ENCODE data around the gene CYP46A1. TPM values are rescaled to one million over a fixed set of nuclear protein-coding genes. Genes with fewer than 3 reads are reported as not detected.

CYP46A1 gene
- total and polyA plus RNA-seq, 4 donors = 0.33 to 2.5 (median 1.4) TPM

- 78 to 80% methylated on average over 11 of the region's 11 CpGs for WGBS, 2 donors
These were observed 11.4 kb upstream of the CYP46A1 start for GRCh38 chr14:99672506-99673304.

GRCh38 chr14:99673305-99674063 is 10.6 kb upstream of the CYP46A1 start:
- peaks cover 0 to 1% (median 0%) of the 10 kb centered on the region in 4 donors for H3K36me3 ChIP-seq (ENCODE audit: control insufficient read depth in 4 of 4, insufficient read depth in 4 of 4, low read length in 4 of 4)
- no peak for TF ChIP-seq CTCF (IDR thresholded peaks at IDR 0.05; ENCODE audit: control extremely low read depth, extremely low read depth)
- H3K9me3 ChIP-seq (ENCODE audit: control insufficient read depth in 4 of 4, insufficient read depth in 3 of 4, low read length in 3 of 4) = peaks cover 0 to 7% (median 0%) of the 10 kb centered on the region in 4 donors
- ATAC-seq (ENCODE audit: insufficient read depth, low FRiP score) (no peak), DNase-seq (no peak)
- 85 to 94% methylated on average over 7 to 8 of the region's 8 CpGs for WGBS, 2 donors
- H3K4me1 ChIP-seq (ENCODE audit: control insufficient read depth in 5 of 5, insufficient read depth in 5 of 5, low read length in 5 of 5) = peaks cover 0 to 6% (median 0%) of the 10 kb centered on the region in 5 donors
- H3K27ac ChIP-seq (ENCODE audit: low read depth in 1 of 2, low read length in 1 of 2) = no peak overlapping the region
- peaks cover 0 to 5% (median 0%) of the 10 kb centered on the region in 3 donors for H3K27me3 ChIP-seq (ENCODE audit: control insufficient read depth in 3 of 3, insufficient read depth in 3 of 3, low read length in 2 of 3)
- no peak overlapping the region for H3K9ac ChIP-seq (ENCODE audit: insufficient read depth in 1 of 2, low read length in 2 of 2)
- no peak overlapping the region for H3K4me3 ChIP-seq

More at GRCh38 chr14:99672506-99673304, 11.4 kb upstream of the CYP46A1 start:
- no peak for TF ChIP-seq CTCF (IDR thresholded peaks at IDR 0.05; ENCODE audit: control extremely low read depth, extremely low read depth)
- Histone ChIP-seq H3K36me3 (ENCODE audit: control insufficient read depth in 4 of 4, insufficient read depth in 4 of 4, low read length in 4 of 4) (peaks cover 0 to 3% (median under 1%) of the 10 kb centered on the region in 4 donors), H3K4me3 (no peak overlapping the region), H3K4me1 (ENCODE audit: control insufficient read depth in 5 of 5, insufficient read depth in 5 of 5, low read length in 5 of 5) (peaks cover 0 to 6% (median 0%) of the 10 kb centered on the region in 5 donors), H3K27ac (ENCODE audit: low read depth in 1 of 2, low read length in 1 of 2) (no peak overlapping the region), H3K9ac (ENCODE audit: insufficient read depth in 1 of 2, low read length in 2 of 2) (no peak overlapping the region), H3K9me3 (ENCODE audit: control insufficient read depth in 4 of 4, insufficient read depth in 3 of 4, low read length in 3 of 4) (peaks cover 0 to 4% (median 0%) of the 10 kb centered on the region in 4 donors), H3K27me3 (ENCODE audit: control insufficient read depth in 3 of 3, insufficient read depth in 3 of 3, low read length in 2 of 3) (peaks cover 0 to 5% (median 0%) of the 10 kb centered on the region in 3 donors)
- ATAC-seq (ENCODE audit: insufficient read depth, low FRiP score) (no peak), DNase-seq (peak in 1 of 3 donors; percentile 32)

GRCh38 chr14:99674064-99674650 is 9.9 kb upstream of the CYP46A1 start:
- H3K4me3 ChIP-seq = no peak overlapping the region
- H3K4me1 ChIP-seq (ENCODE audit: control insufficient read depth in 5 of 5, insufficient read depth in 5 of 5, low read length in 5 of 5) = peaks cover 0 to 6% (median 0%) of the 10 kb centered on the region in 5 donors
- no peak for ATAC-seq (ENCODE audit: insufficient read depth, low FRiP score)
- no peak overlapping the region for H3K9ac ChIP-seq (ENCODE audit: insufficient read depth in 1 of 2, low read length in 2 of 2)
- H3K27ac ChIP-seq (ENCODE audit: low read depth in 1 of 2, low read length in 1 of 2) = no peak overlapping the region
- no peak for DNase-seq
- WGBS, 2 donors = 89 to 92% methylated on average over 9 of the region's 9 CpGs
- H3K27me3 ChIP-seq (ENCODE audit: control insufficient read depth in 3 of 3, insufficient read depth in 3 of 3, low read length in 2 of 3) = peaks cover 0 to 5% (median 0%) of the 10 kb centered on the region in 3 donors
- no peak for TF ChIP-seq CTCF (IDR thresholded peaks at IDR 0.05; ENCODE audit: control extremely low read depth, extremely low read depth)
- peaks cover 0 to 1% (median 0%) of the 10 kb centered on the region in 4 donors for H3K36me3 ChIP-seq (ENCODE audit: control insufficient read depth in 4 of 4, insufficient read depth in 4 of 4, low read length in 4 of 4)
- peaks cover 0 to 8% (median 0%) of the 10 kb centered on the region in 4 donors for H3K9me3 ChIP-seq (ENCODE audit: control insufficient read depth in 4 of 4, insufficient read depth in 3 of 4, low read length in 3 of 4)

Data from lung (tissue), 12 donors.